ENCODE results near the gene RNF39.
"Not testable (repeated sequence)": the region's sequence is repeated elsewhere in the genome, so short reads cannot be mapped to it uniquely, and the experiment has no call there.

RNF39 gene

GRCh38 chr6:30025186-30025585, 50.4 kb downstream of the RNF39 start:
- H3K4me3 ChIP-seq (ENCODE audit: low read length): no peak overlapping the region
- DNase-seq (ENCODE audit: low read depth): no peak
- TF ChIP-seq CTCF (conservative IDR thresholded peaks at IDR 0.05; ENCODE audit: low read depth, low read length): no peak

- DNase-seq (ENCODE audit: low read depth); H3K4me3 ChIP-seq (ENCODE audit: low read length): not testable (repeated sequence)
These were observed 52.9 kb downstream of the RNF39 start for GRCh38 chr6:30022712-30023111.

- H3K4me3 ChIP-seq (ENCODE audit: low read length): no peak overlapping the region
- DNase-seq (ENCODE audit: low read depth): no peak
- TF ChIP-seq CTCF (conservative IDR thresholded peaks at IDR 0.05; ENCODE audit: low read depth, low read length): no peak
These were observed 53.4 kb downstream of the RNF39 start for GRCh38 chr6:30022189-30022588.

GRCh38 chr6:30020626-30021025, 54.9 kb downstream of the RNF39 start:
- DNase-seq (ENCODE audit: low read depth): no peak
- no peak for TF ChIP-seq CTCF (conservative IDR thresholded peaks at IDR 0.05; ENCODE audit: low read depth, low read length)

More at GRCh38 chr6:30020626-30021025, 54.9 kb downstream of the RNF39 start:
- no peak overlapping the region for H3K4me3 ChIP-seq (ENCODE audit: low read length)
